ENCODE measurements around the gene OLFML1.

GRCh38 chr11:7559398-7560283 is 74.3 kb downstream of the OLFML1 start:
- TF ChIP-seq SUZ12 (IDR thresholded peaks at IDR 0.05): no peak
- no peak for TF ChIP-seq FOXK2 (IDR thresholded peaks at IDR 0.05)
- TF ChIP-seq TARDBP (IDR thresholded peaks at IDR 0.05): no peak
- TF ChIP-seq HDGF (IDR thresholded peaks at IDR 0.05; ENCODE audit: borderline replicate concordance): no peak
- no peak for TF ChIP-seq FOXA1 (IDR thresholded peaks at IDR 0.05)
- TF ChIP-seq BHLHE40 (IDR thresholded peaks at IDR 0.05; ENCODE audit: borderline replicate concordance): no peak
- no peak for TF ChIP-seq ARNT (IDR thresholded peaks at IDR 0.05)
- TF ChIP-seq ELF4 (IDR thresholded peaks at IDR 0.05): no peak
- no peak for TF ChIP-seq CTBP1 (IDR thresholded peaks at IDR 0.05; ENCODE audit: borderline replicate concordance)
- TF ChIP-seq SP1 (IDR thresholded peaks at IDR 0.05): no peak
- TF ChIP-seq ZNF384 (IDR thresholded peaks at IDR 0.05): no peak
- TF ChIP-seq L3MBTL2 (conservative IDR thresholded peaks at IDR 0.05): no peak
